ENCODE results near the gene MAP1LC3B.

DNA sequence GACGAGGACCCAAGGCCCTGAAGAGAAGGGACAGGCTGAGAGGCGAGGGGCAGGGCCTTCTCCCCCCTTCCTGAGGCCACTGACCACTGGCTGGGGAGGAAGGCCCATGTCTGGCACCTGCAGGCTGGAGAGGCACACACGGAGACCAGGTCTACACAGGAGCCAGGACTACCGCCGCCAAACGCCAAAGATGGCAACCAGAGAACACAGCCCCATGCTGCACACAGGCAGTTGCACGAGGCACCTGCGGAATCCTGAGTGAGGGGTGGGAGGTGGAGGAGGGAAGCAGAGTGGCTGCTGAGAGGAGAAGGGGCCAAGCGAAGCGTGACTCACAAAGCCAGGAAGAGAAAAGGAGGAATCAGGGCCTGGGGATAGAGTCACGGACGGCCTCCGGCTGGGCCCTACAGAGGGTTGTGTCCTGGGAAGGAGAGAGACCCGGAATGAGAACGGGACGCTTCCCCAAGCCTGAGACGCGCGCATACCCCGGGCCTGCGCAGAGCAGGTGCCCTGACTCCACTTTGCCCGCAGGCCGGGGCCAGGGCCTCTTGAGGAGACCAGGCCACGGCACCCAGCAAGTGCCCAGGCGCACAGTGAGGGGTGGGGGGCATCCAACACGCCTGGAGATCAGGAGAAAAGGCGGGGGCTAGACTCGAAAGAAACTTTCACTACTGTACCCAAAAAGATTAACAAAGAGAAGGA is 46.3 kb upstream of the MAP1LC3B start:
- no peak for TF ChIP-seq EZH2 (IDR thresholded peaks at IDR 0.05; ENCODE audit: borderline replicate concordance, low read length)
- TF ChIP-seq, protein P1, sequence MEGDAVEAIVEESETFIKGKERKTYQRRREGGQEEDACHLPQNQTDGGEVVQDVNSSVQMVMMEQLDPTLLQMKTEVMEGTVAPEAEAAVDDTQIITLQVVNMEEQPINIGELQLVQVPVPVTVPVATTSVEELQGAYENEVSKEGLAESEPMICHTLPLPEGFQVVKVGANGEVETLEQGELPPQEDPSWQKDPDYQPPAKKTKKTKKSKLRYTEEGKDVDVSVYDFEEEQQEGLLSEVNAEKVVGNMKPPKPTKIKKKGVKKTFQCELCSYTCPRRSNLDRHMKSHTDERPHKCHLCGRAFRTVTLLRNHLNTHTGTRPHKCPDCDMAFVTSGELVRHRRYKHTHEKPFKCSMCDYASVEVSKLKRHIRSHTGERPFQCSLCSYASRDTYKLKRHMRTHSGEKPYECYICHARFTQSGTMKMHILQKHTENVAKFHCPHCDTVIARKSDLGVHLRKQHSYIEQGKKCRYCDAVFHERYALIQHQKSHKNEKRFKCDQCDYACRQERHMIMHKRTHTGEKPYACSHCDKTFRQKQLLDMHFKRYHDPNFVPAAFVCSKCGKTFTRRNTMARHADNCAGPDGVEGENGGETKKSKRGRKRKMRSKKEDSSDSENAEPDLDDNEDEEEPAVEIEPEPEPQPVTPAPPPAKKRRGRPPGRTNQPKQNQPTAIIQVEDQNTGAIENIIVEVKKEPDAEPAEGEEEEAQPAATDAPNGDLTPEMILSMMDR (conservative IDR thresholded peaks at IDR 0.05 in 1 of 2, IDR thresholded peaks at IDR 0.05 in 1 of 2; ENCODE audit: extremely low read depth in 1 of 2, insufficient read depth in 1 of 2, low read depth in 1 of 2, low read length in 2 of 2): no peak
